OCI-LY1 (cell line): ENCODE data around the gene LGALS12.
"Not testable (repeated sequence)": the region's sequence is repeated elsewhere in the genome, so short reads cannot be mapped to it uniquely, and the experiment has no call there.

Experiments used
- H2AFZ ChIP-seq: fragments of 200-600 bp; sonication (generic), shearing (Covaris generic); 2 replicates; pipeline ENCODE4 v1.6.0; 2014; ENCODE audit warnings: antibody characterized with exemption, mild to moderate bottlenecking, low read length
- H3F3A ChIP-seq: fragments of 200-600 bp; sonication (generic), shearing (Covaris generic); 2 replicates; pipeline ENCODE4 v1.6.0; 2014; ENCODE audit warnings: mild to moderate bottlenecking, antibody characterized with exemption, low read length, moderate library complexity; ENCODE audit not compliant: insufficient read depth
- H3K27ac ChIP-seq: fragments of 200-600 bp; sonication (generic); 2 replicates; pipeline ENCODE4 v1.5.1; 2014; ENCODE audit warnings: low read length, mixed run types, mild to moderate bottlenecking, low read depth; ENCODE audit not compliant: poor library complexity, severe bottlenecking
- H3K27me3 ChIP-seq: fragments of 200-600 bp; sonication (generic); 2 replicates; pipeline ENCODE4 v1.6.0; 2014; ENCODE audit warnings: antibody characterized with exemption, mild to moderate bottlenecking, low read length, moderate library complexity; ENCODE audit not compliant: insufficient read depth
- H3K36me3 ChIP-seq: fragments of 200-600 bp; sonication (generic); 2 replicates; pipeline ENCODE4 v1.6.1; 2014; ENCODE audit warnings: mild to moderate bottlenecking, antibody characterized with exemption, low read length, moderate library complexity, mixed read lengths; ENCODE audit not compliant: insufficient read depth
- H3K4me1 ChIP-seq: fragments of 200-600 bp; sonication (generic); 2 replicates; pipeline ENCODE4 v1.5.1; 2014; ENCODE audit warnings: mild to moderate bottlenecking, low read length, moderate library complexity; ENCODE audit not compliant: insufficient read depth, severe bottlenecking
- H3K4me2 ChIP-seq: fragments of 200-600 bp; sonication (generic), shearing (Covaris generic); 2 replicates; pipeline ENCODE4 v1.6.1; 2014; ENCODE audit warnings: low read length
- H3K4me3 ChIP-seq: fragments of 200-600 bp; sonication (generic); 2 replicates; pipeline ENCODE4 v1.5.1; 2014; ENCODE audit warnings: low read length, low read depth, mild to moderate bottlenecking, mixed read lengths; ENCODE audit not compliant: poor library complexity, severe bottlenecking
- H3K79me2 ChIP-seq: fragments of 200-600 bp; shearing (Covaris generic); 2 replicates; pipeline ENCODE4 v1.6.1; 2016; ENCODE audit warnings: mixed run types, low read length, mixed read lengths; ENCODE audit not compliant: insufficient read depth
- H3K9ac ChIP-seq: fragments of 200-600 bp; sonication (generic), shearing (Covaris generic); 2 replicates; pipeline ENCODE4 v1.6.1; 2014; ENCODE audit warnings: mild to moderate bottlenecking, low read length, mixed read lengths
- H3K9me2 ChIP-seq: fragments of 200-600 bp; sonication (generic), shearing (Covaris generic); 2 replicates; pipeline ENCODE4 v1.6.1; 2014; ENCODE audit warnings: low read depth, mild to moderate bottlenecking, low read length, mixed read lengths
- H3K9me3 ChIP-seq: fragments of 200-600 bp; shearing (Covaris generic); 2 replicates; pipeline ENCODE4 v1.6.1; 2014; ENCODE audit warnings: low read length, mixed read lengths
- H4K20me1 ChIP-seq: fragments of 200-600 bp; sonication (generic), shearing (Covaris generic); 2 replicates; pipeline ENCODE4 v1.6.0; 2016; ENCODE audit warnings: mild to moderate bottlenecking, low read length; ENCODE audit not compliant: insufficient read depth
- EZH2 ChIP-seq: fragments of 200-600 bp; sonication (generic), shearing (Covaris generic); IDR thresholded peaks from 2 replicates; pipeline ENCODE4 v1.8.0; 2017; ENCODE audit warnings: borderline replicate concordance, mixed run types, mild to moderate bottlenecking, antibody characterized with exemption, low read length, moderate library complexity, mixed read lengths
- TF ChIP-seq, protein P1 (sequence below): fragments of 200-600 bp; sonication (generic), shearing (Covaris generic); IDR thresholded peaks from 2 replicates; pipeline ENCODE4 v1.5.1; 2017; ENCODE audit warnings: mild to moderate bottlenecking, antibody characterized with exemption, low read length, moderate library complexity, mixed read lengths

LGALS12 gene

DNA sequence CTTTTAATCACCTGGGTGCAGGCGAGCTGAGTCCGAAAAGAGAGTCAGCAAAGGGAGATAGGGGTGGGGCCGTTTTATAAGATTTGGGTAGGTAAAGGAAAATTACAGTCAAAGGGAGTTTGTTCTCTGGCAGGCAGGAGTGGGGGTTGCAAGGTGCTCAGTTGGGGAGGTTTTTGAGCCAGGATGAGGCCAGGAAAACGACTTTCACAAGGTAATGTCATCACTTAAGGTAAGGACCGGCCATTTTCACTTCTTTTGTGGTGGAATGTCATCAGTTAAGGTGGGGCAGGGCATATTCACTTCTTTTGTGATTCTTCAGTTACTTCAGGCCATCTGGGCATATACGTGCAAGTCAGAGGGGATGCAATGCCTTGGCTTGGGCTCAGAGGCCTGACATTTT lies 23.5 kb downstream of the LGALS12 start:
- H3K36me3 ChIP-seq, H3K27ac ChIP-seq, H3F3A ChIP-seq, H3K27me3 ChIP-seq, H4K20me1 ChIP-seq, H3K79me2 ChIP-seq, H3K4me2 ChIP-seq, H3K4me1 ChIP-seq, H3K9ac ChIP-seq, H3K9me2 ChIP-seq, H3K4me3 ChIP-seq, H3K9me3 ChIP-seq, H2AFZ ChIP-seq: not testable (repeated sequence)

DNA sequence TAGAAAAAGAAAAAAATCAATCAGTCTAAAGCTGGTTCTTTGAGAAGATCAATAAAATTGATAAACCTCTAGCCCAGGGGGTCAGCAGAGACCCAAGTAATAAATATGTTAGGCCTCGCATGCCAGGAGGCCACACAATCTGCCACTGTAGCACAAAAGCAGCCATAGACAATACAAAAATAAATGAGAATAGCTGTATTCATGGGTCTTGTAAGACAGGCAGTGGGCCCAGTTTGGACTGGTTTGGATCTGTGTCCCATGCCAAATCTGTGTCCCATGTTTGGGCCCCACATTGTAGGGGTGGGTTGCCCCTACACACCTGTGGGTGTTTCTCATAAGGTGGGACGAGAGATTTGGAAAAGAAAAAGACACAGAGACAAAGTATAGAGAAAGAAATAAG lies 24.1 kb downstream of the LGALS12 start:
- no peaks in the 10 kb centered on the region for H3K9me2 ChIP-seq
- no peak overlapping the region for H3K27ac ChIP-seq
- H2AFZ ChIP-seq: no peak overlapping the region
- no peak overlapping the region for H3K4me2 ChIP-seq
- H4K20me1 ChIP-seq: no peaks in the 10 kb centered on the region
- no peak overlapping the region for H3K4me3 ChIP-seq
- no peaks in the 10 kb centered on the region for H3K36me3 ChIP-seq
- H3K9me3 ChIP-seq: no peaks in the 10 kb centered on the region
- no peaks in the 10 kb centered on the region for H3K79me2 ChIP-seq
- TF ChIP-seq, protein P1, sequence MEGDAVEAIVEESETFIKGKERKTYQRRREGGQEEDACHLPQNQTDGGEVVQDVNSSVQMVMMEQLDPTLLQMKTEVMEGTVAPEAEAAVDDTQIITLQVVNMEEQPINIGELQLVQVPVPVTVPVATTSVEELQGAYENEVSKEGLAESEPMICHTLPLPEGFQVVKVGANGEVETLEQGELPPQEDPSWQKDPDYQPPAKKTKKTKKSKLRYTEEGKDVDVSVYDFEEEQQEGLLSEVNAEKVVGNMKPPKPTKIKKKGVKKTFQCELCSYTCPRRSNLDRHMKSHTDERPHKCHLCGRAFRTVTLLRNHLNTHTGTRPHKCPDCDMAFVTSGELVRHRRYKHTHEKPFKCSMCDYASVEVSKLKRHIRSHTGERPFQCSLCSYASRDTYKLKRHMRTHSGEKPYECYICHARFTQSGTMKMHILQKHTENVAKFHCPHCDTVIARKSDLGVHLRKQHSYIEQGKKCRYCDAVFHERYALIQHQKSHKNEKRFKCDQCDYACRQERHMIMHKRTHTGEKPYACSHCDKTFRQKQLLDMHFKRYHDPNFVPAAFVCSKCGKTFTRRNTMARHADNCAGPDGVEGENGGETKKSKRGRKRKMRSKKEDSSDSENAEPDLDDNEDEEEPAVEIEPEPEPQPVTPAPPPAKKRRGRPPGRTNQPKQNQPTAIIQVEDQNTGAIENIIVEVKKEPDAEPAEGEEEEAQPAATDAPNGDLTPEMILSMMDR: no peak
- TF ChIP-seq EZH2: no peak
- no peaks in the 10 kb centered on the region for H3K27me3 ChIP-seq
- H3F3A ChIP-seq: no peaks in the 10 kb centered on the region
- no peaks in the 10 kb centered on the region for H3K4me1 ChIP-seq
- no peak overlapping the region for H3K9ac ChIP-seq

GRCh38 chr11:63531074-63531792 lies 25.3 kb downstream of the LGALS12 start:
- not testable (repeated sequence) for H3K27me3 ChIP-seq, H3K36me3 ChIP-seq, H2AFZ ChIP-seq, H3K4me2 ChIP-seq, H3K4me3 ChIP-seq, H4K20me1 ChIP-seq, H3K4me1 ChIP-seq, H3K27ac ChIP-seq, H3K9ac ChIP-seq, H3K9me2 ChIP-seq, H3F3A ChIP-seq, H3K9me3 ChIP-seq, H3K79me2 ChIP-seq

- no peaks in the 10 kb centered on the region for H3K9me2 ChIP-seq
- no peaks in the 10 kb centered on the region for H4K20me1 ChIP-seq
- no peaks in the 10 kb centered on the region for H3F3A ChIP-seq
- H3K9ac ChIP-seq: no peak overlapping the region
- TF ChIP-seq, protein P1: no peak
- TF ChIP-seq EZH2: no peak
- no peaks in the 10 kb centered on the region for H3K36me3 ChIP-seq
- H3K27ac ChIP-seq: no peak overlapping the region
- no peaks in the 10 kb centered on the region for H3K27me3 ChIP-seq
- H3K4me3 ChIP-seq: no peak overlapping the region
- H3K4me2 ChIP-seq: no peak overlapping the region
- H2AFZ ChIP-seq: no peak overlapping the region
- H3K79me2 ChIP-seq: no peaks in the 10 kb centered on the region
- no peaks in the 10 kb centered on the region for H3K9me3 ChIP-seq
- peaks cover 9% of the 10 kb centered on the region for H3K4me1 ChIP-seq
Measured at GRCh38 chr11:63532117-63532516, 26.2 kb downstream of the LGALS12 start.
